Lower leg skin (tissue), 3 donors: Measurements from ENCODE around the gene TM2D1.

Experiments
- POLR2A ChIP-seq, 2 donors: fragments of 450-650 bp; IDR thresholded peaks; one replicate each; pipeline ENCODE4 v1.6.1; 2016 to 2017; ENCODE audit warnings: antibody characterized with exemption in 2 of 2, mild to moderate bottlenecking in 1 of 2, moderate library complexity in 1 of 2
- TF ChIP-seq, protein P1 (sequence below), 3 donors: fragments of 450-650 bp; IDR thresholded peaks; one replicate each; pipeline ENCODE4 v1.5.1; 2016; ENCODE audit warnings: antibody characterized with exemption in 3 of 3, mild to moderate bottlenecking in 3 of 3, moderate library complexity in 2 of 3

DNA sequence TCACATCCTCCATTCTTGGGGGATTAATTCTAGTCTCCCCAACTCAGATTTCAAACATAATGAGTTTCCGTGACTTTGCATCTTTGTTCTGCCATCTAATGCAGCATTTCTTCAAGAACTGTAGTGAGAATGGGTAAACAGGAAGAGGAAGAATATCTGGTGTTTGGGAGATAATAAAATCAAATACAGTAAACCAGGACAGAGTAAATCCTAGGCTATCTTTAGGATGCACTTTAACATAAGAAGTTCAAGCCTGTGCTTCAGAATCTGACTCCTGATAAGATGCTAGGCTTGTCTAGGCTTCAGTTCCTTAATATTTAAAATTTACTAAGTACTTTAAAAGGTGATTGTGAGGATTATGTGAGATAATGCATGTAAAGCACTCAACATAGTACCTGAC lies 45.2 kb upstream of the TM2D1 start:
- TF ChIP-seq, protein P1, sequence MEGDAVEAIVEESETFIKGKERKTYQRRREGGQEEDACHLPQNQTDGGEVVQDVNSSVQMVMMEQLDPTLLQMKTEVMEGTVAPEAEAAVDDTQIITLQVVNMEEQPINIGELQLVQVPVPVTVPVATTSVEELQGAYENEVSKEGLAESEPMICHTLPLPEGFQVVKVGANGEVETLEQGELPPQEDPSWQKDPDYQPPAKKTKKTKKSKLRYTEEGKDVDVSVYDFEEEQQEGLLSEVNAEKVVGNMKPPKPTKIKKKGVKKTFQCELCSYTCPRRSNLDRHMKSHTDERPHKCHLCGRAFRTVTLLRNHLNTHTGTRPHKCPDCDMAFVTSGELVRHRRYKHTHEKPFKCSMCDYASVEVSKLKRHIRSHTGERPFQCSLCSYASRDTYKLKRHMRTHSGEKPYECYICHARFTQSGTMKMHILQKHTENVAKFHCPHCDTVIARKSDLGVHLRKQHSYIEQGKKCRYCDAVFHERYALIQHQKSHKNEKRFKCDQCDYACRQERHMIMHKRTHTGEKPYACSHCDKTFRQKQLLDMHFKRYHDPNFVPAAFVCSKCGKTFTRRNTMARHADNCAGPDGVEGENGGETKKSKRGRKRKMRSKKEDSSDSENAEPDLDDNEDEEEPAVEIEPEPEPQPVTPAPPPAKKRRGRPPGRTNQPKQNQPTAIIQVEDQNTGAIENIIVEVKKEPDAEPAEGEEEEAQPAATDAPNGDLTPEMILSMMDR (IDR thresholded peaks at IDR 0.05) = no peak
- TF ChIP-seq POLR2A (IDR thresholded peaks at IDR 0.05) = no peak
